Fibroblast of villous mesenchyme (primary cell): ENCODE data around the gene AKAP11. TPM values are rescaled to one million over a fixed set of nuclear protein-coding genes. Genes with fewer than 3 reads are reported as not detected.

Experiments used
- DNase-seq: peaks from one replicate; pipeline ENCODE4 v3.0.0-alpha.2; 2010; ENCODE audit warnings: low read depth
- H3K4me3 ChIP-seq: 2 replicates; pipeline ENCODE4 v1.5.1; 2011; ENCODE audit warnings: low read depth, mild to moderate bottlenecking, low read length
- total RNA-seq: library from RNA; depleted of rRNA; stranded (reverse); fragments of >200 nt; gene quantifications from 2 replicates; pipeline ENCODE4 v1.2.3, GENCODE V29; 2012
- TF ChIP-seq, protein P1 (sequence below): IDR thresholded peaks from 2 replicates; pipeline ENCODE4 v1.5.1; 2012; ENCODE audit warnings: low read depth, mild to moderate bottlenecking, low read length; ENCODE audit not compliant: insufficient read depth

AKAP11 gene
- total RNA-seq, 1 donor: 32.0 TPM

DNA sequence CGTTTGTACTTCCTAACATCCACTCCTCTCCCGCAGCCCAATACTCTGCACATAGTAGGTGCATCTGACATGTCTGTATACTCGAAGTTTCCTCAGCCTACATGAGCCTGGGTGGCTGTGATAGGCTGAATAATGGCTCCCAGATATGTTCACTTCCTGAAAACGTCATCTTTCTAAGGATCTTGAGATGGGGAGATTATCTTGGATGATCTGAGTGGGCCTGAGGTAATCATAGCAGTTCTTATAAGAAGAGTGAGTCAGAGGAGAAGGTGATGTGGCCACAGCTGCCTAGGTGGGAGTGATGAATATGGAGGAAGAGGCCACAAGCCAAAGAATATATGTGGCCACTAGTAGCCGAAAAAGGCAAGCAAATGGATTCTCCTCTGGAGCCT is 84.2 kb downstream of the AKAP11 start:
- TF ChIP-seq, protein P1, sequence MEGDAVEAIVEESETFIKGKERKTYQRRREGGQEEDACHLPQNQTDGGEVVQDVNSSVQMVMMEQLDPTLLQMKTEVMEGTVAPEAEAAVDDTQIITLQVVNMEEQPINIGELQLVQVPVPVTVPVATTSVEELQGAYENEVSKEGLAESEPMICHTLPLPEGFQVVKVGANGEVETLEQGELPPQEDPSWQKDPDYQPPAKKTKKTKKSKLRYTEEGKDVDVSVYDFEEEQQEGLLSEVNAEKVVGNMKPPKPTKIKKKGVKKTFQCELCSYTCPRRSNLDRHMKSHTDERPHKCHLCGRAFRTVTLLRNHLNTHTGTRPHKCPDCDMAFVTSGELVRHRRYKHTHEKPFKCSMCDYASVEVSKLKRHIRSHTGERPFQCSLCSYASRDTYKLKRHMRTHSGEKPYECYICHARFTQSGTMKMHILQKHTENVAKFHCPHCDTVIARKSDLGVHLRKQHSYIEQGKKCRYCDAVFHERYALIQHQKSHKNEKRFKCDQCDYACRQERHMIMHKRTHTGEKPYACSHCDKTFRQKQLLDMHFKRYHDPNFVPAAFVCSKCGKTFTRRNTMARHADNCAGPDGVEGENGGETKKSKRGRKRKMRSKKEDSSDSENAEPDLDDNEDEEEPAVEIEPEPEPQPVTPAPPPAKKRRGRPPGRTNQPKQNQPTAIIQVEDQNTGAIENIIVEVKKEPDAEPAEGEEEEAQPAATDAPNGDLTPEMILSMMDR: no peak
- H3K4me3 ChIP-seq: no peak overlapping the region
- no peak for DNase-seq

DNA sequence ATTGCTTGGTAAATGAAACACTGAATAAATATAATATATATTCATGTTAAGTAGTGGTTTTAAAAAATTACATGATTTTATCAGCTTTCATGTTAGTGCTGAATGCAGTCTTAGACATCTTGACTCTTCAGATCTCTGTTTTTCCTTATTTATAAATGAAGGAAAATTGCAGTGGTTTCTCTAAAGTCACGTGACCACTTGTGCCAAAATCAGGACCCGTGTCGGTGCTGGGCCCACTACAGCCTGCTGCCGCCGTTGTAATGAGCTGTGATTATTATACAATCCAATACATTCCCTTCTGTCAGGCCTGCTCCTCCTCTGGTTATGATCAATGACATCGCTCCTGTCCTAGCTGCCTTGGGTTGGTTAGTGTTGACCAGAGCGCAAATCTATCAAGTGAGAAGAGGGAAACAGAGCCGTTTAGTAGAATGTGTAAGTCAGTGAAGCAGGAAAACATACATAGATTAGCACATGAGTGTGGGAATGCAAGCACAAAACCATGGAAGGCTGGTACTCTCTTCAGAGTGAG is 88.2 kb downstream of the AKAP11 start:
- TF ChIP-seq, protein P1: no peak
- DNase-seq: no peak

DNA sequence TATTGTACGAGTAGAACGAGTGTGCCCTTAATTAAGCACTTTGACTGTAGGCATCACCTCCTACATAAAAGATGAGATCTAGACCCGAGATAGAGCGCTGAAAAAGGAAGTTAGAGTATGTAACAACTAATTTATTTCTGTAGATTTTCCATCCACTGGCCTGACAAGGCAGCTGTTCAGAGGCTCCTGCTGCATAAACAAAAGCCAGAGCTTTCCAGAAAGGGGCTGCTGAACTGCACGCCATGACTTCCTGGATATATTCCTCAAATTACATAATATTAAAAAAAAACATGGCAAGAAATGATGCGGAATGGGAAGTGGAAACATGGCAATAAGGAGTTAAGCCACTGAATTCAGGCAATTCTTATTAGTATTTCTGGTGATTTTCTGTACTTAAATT is 89.7 kb downstream of the AKAP11 start:
- TF ChIP-seq, protein P1: no peak
- no peak overlapping the region for H3K4me3 ChIP-seq
- DNase-seq: no peak

More for the DNA sequence above, 88.2 kb downstream of the AKAP11 start:
- no peak overlapping the region for H3K4me3 ChIP-seq

DNA sequence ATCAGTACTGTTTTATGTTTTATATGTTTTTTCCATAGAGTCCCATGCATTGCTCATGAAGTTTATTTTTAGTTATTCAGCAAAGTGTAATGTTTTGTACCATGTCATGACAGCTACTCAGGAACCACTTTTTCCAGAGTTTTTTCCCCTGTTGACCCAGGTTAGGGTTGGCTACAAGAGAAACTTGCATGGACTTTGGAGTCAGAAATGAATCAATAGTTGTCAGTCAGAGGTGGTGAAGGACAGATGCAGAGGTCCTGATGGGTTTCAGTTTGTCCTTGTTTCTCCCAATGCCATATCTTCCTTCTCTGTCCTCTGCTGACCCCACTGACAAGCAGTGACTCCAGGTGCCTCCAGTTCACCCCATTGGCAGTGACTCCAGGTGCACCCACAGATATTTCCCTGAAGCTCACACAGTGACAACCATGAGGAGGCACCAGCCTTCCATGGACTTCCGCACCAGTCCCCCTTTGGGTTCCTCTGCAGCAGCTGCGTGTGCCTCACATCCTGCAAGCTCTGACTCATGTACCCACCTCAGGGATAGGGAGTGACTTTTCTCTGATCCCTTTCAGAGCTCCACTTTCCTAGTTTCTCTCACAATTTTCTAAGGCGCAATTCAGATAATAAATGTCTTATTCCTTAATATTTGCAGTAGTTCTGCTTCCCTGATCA is 92.1 kb downstream of the AKAP11 start:
- TF ChIP-seq, protein P1: no peak
- no peak overlapping the region for H3K4me3 ChIP-seq
- DNase-seq: peak; percentile 12

DNA sequence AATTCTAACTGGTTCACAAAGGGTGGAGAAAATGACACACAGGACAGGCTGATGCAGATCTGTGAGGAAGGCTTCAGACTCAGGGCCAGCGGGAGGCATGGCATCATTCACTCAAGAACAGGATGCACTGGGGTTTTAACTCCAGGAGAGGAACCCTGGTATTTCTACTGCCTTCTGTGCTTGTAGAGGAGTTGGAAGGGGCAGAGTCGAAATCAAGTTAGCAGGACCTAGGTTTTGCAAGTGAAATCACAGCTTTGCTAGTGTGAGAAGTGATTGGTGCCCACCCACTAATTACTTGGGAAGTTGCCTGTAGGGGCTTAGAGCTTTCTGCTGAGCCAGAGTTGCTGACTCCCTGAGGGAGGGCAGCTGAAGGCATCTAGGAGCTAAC is 92.7 kb downstream of the AKAP11 start:
- TF ChIP-seq, protein P1: no peak
- no peak overlapping the region for H3K4me3 ChIP-seq
- DNase-seq: no peak

DNA sequence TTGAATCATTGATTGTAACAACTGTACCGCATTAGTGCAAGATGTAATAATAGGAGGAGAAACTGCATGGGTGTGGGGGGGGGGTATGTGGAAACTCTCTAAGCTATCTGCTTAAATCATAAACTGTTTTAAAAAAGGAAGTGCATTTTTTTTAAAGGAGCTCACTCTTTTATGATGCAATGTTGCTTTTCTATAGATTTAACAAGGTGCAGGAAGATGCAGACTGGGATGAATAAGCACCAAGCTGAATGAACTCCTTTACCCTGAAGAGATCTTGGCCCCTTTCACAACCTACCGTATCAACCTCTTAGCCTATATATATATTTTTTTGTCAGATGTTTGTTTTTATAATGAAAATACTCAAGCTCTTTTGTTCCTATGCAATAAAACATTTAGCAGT is 95.9 kb downstream of the AKAP11 start:
- peak; percentile 74 for DNase-seq
- TF ChIP-seq, protein P1: no peak
- H3K4me3 ChIP-seq: no peak overlapping the region
